CD14-positive monocyte (primary cell): ENCODE results near the gene FOXE1. TPM values are rescaled to one million over a fixed set of nuclear protein-coding genes. Genes with fewer than 3 reads are reported as not detected.

Experiments used
- DNase-seq, 3 donors: peaks; one replicate each; pipeline ENCODE4 v3.0.0-alpha.2; 2011 to 2022
- H2AFZ ChIP-seq: 2 replicates; pipeline ENCODE4 v1.6.0; 2012; ENCODE audit warnings: mild to moderate bottlenecking, low read depth, low read length, inconsistent platforms; ENCODE audit not compliant: insufficient read depth, poor library complexity, severe bottlenecking
- H3K27ac ChIP-seq, 2 donors: 1 replicate in 1 of 2; 2 replicates in 1 of 2; pipeline ENCODE4 v1.5.1; 2012 to 2013; ENCODE audit warnings: low read length in 2 of 2, control low read depth in 1 of 2, inconsistent platforms in 1 of 2, low read depth in 1 of 2, mild to moderate bottlenecking in 1 of 2
- H3K27me3 ChIP-seq, 2 donors: one replicate each; pipeline versions ENCODE4 v1.6.0 to v1.6.1; 2011 to 2013; ENCODE audit warnings: low read length in 2 of 2; ENCODE audit not compliant: control insufficient read depth in 2 of 2, insufficient read depth in 2 of 2
- H3K36me3 ChIP-seq, 2 donors: replicated peaks in 1 of 2; 1 replicate in 1 of 2; 2 replicates in 1 of 2; pipeline versions ENCODE4 v1.5.1 to v1.6.1; 2012 to 2013; ENCODE audit warnings: low read length in 2 of 2, control low read depth in 1 of 2, inconsistent platforms in 1 of 2, mild to moderate bottlenecking in 1 of 2; ENCODE audit not compliant: insufficient read depth in 2 of 2, control insufficient read depth in 1 of 2
- H3K4me1 ChIP-seq, 2 donors: 1 replicate in 1 of 2; 2 replicates in 1 of 2; pipeline versions ENCODE4 v1.5.1 to v1.6.1; 2012 to 2013; ENCODE audit warnings: low read length in 2 of 2, control low read depth in 1 of 2, inconsistent platforms in 1 of 2, mild to moderate bottlenecking in 1 of 2, moderate library complexity in 1 of 2; ENCODE audit not compliant: insufficient read depth in 2 of 2, control insufficient read depth in 1 of 2
- H3K4me2 ChIP-seq: replicated peaks from 2 replicates; pipeline ENCODE3; 2012; ENCODE audit warnings: low read length, moderate library complexity, mild to moderate bottlenecking; ENCODE audit not compliant: poor library complexity, severe bottlenecking; ENCODE audit errors: extremely low read depth
- H3K4me3 ChIP-seq, 3 experiments: fragments of 200-600 bp in 1 of 3; sonication (generic) in 1 of 3; replicated peaks in 1 of 3; 1 replicate in 2 of 3; 2 replicates in 1 of 3; pipeline ENCODE4 v1.5.1; 2011 to 2013; ENCODE audit warnings: low read length in 3 of 3, mild to moderate bottlenecking in 3 of 3, control low read depth in 2 of 3, low read depth in 2 of 3, inconsistent platforms in 1 of 3, moderate library complexity in 1 of 3
- H3K79me2 ChIP-seq: 2 replicates; pipeline ENCODE4 v1.6.0; 2012; ENCODE audit warnings: mild to moderate bottlenecking, control low read depth, inconsistent platforms, low read length, moderate library complexity; ENCODE audit not compliant: insufficient read depth
- H3K9ac ChIP-seq: 2 replicates; pipeline ENCODE4 v1.6.0; 2017; ENCODE audit warnings: low read length, mild to moderate bottlenecking; ENCODE audit not compliant: insufficient read depth, poor library complexity, severe bottlenecking
- H3K9me3 ChIP-seq, 2 donors: replicated peaks in 1 of 2; 1 replicate in 1 of 2; 2 replicates in 1 of 2; pipeline versions ENCODE4 v1.5.1 to v1.6.1; 2012 to 2013; ENCODE audit warnings: low read length in 2 of 2, control low read depth in 1 of 2; ENCODE audit not compliant: control insufficient read depth in 1 of 2, insufficient read depth in 1 of 2
- H4K20me1 ChIP-seq: 2 replicates; pipeline ENCODE4 v1.6.0; 2012; ENCODE audit warnings: mild to moderate bottlenecking, low read length, control low read depth, moderate library complexity; ENCODE audit not compliant: insufficient read depth
- H3K27ac Mint-ChIP-seq, 7 donors: one replicate each; pipeline ENCODE4 v1.8.0; 2020; ENCODE audit warnings: mild to moderate bottlenecking in 7 of 7, mixed read lengths in 7 of 7, moderate library complexity in 6 of 7, inconsistent platforms in 2 of 7
- H3K27me3 Mint-ChIP-seq, 3 donors: one replicate each; pipeline ENCODE4 v1.8.0; 2021 to 2022; ENCODE audit warnings: low read depth in 3 of 3, mild to moderate bottlenecking in 3 of 3, mixed read lengths in 3 of 3, moderate library complexity in 3 of 3, inconsistent platforms in 1 of 3
- H3K36me3 Mint-ChIP-seq, 2 donors: one replicate each; pipeline ENCODE4 v1.8.0; 2020; ENCODE audit warnings: mixed read lengths in 2 of 2, inconsistent platforms in 1 of 2, mild to moderate bottlenecking in 1 of 2
- H3K4me1 Mint-ChIP-seq: one replicate; pipeline ENCODE4 v1.8.0; 2020; ENCODE audit warnings: mild to moderate bottlenecking, mixed read lengths
- H3K4me3 Mint-ChIP-seq, 2 donors: one replicate each; pipeline ENCODE4 v1.8.0; 2020; ENCODE audit warnings: mild to moderate bottlenecking in 2 of 2, mixed read lengths in 2 of 2, moderate library complexity in 1 of 2
- H3K9me3 Mint-ChIP-seq, 7 donors: one replicate each; pipeline ENCODE4 v1.8.0; 2020 to 2022; ENCODE audit warnings: mixed read lengths in 7 of 7, mild to moderate bottlenecking in 6 of 7, moderate library complexity in 6 of 7, inconsistent platforms in 2 of 7
- WGBS: methylation state at CpG from one replicate; pipeline ENCODE4 v1.1.5; 2013; ENCODE audit warnings: missing lambda C conversion rate; ENCODE audit not compliant: insufficient coverage; 5-methylcytosine and 5-hydroxymethylcytosine counted together
- intact Hi-C, 2 donors: fragments of 100-400 bp; cut with micrococcal nuclease; formaldehyde crosslinking; loops; one replicate each; pipeline versions ENCODE4 v1.15.0 to v1.15.1; 2023
- polyA plus RNA-seq, 3 donors: library from polyadenylated mRNA; depleted of rRNA in 1 of 3; unstranded in 2 of 3; stranded (reverse) in 1 of 3; fragments of 300-500 nt in 2 of 3; fragments of >200 nt in 1 of 3; fragmentation: Illumina TruSeq in 2 of 3; gene quantifications; 1 replicate in 2 of 3; 2 replicates in 1 of 3; pipeline ENCODE4 v1.2.3, GENCODE V29; 2012 to 2021
- TF ChIP-seq, protein P1 (sequence below): fragments of 200-600 bp; IDR thresholded peaks from one replicate; pipeline ENCODE4 v1.8.0; 2022; ENCODE audit warnings: antibody characterized with exemption, mild to moderate bottlenecking

Gene FOXE1
- polyA plus RNA-seq, 3 donors = 0.01 TPM; not detected in 2

DNA sequence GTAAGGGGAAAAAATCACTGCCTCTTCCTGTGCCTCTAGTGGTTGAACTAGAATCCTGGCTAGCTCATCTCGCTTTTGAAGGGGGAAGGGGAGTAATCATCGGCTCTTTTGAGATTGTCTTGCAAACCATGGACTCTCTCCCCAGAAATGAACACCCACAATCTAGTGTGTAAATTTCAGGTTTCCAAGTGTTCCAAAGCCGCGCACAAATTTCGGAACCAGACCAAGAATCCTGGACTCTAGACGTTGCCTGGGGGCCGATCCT, 4.9 kb upstream of the FOXE1 start:
- H2AFZ ChIP-seq = peak overlapping the region; percentile 85
- Mint-ChIP-seq H3K4me1 (peaks cover 26% of the 10 kb centered on the region), H3K27ac (peak overlapping the region in 1 of 7 donors; percentile 45), H3K9me3 (peaks cover 0 to 41% (median 18%) of the 10 kb centered on the region in 7 donors), H3K36me3 (peaks cover 0 to 11% of the 10 kb centered on the region in 2 donors), H3K27me3 (peaks cover 86 to 92% (median 91%) of the 10 kb centered on the region in 3 donors), H3K4me3 (peak overlapping the region in 1 of 2 donors; percentile 91)
- no peak overlapping the region for H3K9ac ChIP-seq
- no peaks in the 10 kb centered on the region for H3K36me3 ChIP-seq
- H3K9me3 ChIP-seq = peaks cover 0 to 51% of the 10 kb centered on the region in 2 donors
- WGBS = 4% methylated on average over 5 of the region's 7 CpGs
- peaks cover 78 to 96% of the 10 kb centered on the region in 2 donors for H3K27me3 ChIP-seq
- TF ChIP-seq, protein P1, sequence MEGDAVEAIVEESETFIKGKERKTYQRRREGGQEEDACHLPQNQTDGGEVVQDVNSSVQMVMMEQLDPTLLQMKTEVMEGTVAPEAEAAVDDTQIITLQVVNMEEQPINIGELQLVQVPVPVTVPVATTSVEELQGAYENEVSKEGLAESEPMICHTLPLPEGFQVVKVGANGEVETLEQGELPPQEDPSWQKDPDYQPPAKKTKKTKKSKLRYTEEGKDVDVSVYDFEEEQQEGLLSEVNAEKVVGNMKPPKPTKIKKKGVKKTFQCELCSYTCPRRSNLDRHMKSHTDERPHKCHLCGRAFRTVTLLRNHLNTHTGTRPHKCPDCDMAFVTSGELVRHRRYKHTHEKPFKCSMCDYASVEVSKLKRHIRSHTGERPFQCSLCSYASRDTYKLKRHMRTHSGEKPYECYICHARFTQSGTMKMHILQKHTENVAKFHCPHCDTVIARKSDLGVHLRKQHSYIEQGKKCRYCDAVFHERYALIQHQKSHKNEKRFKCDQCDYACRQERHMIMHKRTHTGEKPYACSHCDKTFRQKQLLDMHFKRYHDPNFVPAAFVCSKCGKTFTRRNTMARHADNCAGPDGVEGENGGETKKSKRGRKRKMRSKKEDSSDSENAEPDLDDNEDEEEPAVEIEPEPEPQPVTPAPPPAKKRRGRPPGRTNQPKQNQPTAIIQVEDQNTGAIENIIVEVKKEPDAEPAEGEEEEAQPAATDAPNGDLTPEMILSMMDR = no peak
- H3K4me1 ChIP-seq = peaks cover 21 to 24% of the 10 kb centered on the region in 2 donors
- no peak for DNase-seq
- H3K4me2 ChIP-seq = peak overlapping the region; percentile 91
- H3K27ac ChIP-seq = no peak overlapping the region
- H3K4me3 ChIP-seq = peak overlapping the region in 1 of 3 experiments; percentile 78
- intact Hi-C loops = no loop called here
- H3K79me2 ChIP-seq = no peaks in the 10 kb centered on the region
- no peaks in the 10 kb centered on the region for H4K20me1 ChIP-seq

DNA sequence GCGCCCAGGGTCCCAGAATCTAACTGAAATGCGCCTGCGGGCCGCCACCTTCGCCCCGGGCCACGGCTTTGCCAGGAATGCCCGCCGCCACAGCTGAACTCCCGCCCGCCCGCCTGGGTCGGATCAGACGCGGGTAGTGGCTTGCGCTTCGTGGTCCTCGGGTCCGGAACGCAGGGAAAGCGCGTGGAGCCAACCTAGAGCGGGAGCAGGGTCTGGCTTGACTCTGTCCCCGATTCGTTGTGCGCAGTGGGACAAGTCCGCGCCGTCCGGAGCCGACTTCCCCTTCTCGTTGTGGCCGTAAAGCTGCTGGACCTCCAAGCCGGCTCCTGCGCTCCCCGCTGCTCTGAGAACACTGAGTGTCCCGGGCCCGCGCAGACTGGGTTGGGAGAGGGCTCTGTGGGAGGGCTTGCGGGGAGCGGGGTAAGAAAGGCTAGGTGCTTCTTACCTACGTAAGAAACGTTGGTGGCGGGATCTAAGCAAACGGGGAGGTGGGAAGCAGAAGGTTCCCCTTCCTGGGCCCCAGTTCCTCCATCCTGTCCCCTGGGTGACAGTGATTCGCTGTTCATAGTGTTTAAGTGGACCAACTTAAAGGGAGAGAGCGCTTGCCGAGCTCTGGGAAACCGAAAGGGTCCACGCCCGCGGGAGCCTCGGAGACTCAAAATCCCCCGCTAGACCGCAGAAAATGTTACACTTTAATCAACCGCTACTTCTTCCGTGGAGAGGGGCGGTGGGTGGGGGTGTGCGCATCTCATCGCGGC, 4.4 kb upstream of the FOXE1 start:
- peaks cover 0 to 50% of the 10 kb centered on the region in 2 donors for H3K9me3 ChIP-seq
- TF ChIP-seq, protein P1 = no peak
- WGBS = 2% methylated on average over 49 of the region's 61 CpGs
- H2AFZ ChIP-seq = peak overlapping the region; percentile 85
- Mint-ChIP-seq H3K4me3 (peak overlapping the region; percentile 81 to 91), H3K36me3 (peaks cover 0 to 11% of the 10 kb centered on the region in 2 donors), H3K27me3 (peaks cover 85 to 92% (median 89%) of the 10 kb centered on the region in 3 donors), H3K9me3 (peaks cover 0 to 43% (median 16%) of the 10 kb centered on the region in 7 donors), H3K4me1 (peaks cover 29% of the 10 kb centered on the region), H3K27ac (peak overlapping the region in 4 of 7 donors; percentile 12 to 50 (median 40))
- peak overlapping the region; percentile 38 for H3K9ac ChIP-seq
- peak overlapping the region; percentile 16 to 78 (median 38) for H3K4me3 ChIP-seq
- H4K20me1 ChIP-seq = no peaks in the 10 kb centered on the region
- no peaks in the 10 kb centered on the region for H3K79me2 ChIP-seq
- no peak overlapping the region for H3K27ac ChIP-seq
- H3K36me3 ChIP-seq = no peaks in the 10 kb centered on the region
- intact Hi-C loops = no loop called here
- peak overlapping the region; percentile 91 for H3K4me2 ChIP-seq
- peaks cover 80 to 96% of the 10 kb centered on the region in 2 donors for H3K27me3 ChIP-seq
- H3K4me1 ChIP-seq = peaks cover 26 to 29% of the 10 kb centered on the region in 2 donors
- peak; percentile 56 to 68 (median 68) for DNase-seq
